ENCODE results near the gene FAM193B.
"Not testable (repeated sequence)": the region's sequence is repeated elsewhere in the genome, so short reads cannot be mapped to it uniquely, and the experiment has no call there.

FAM193B gene

DNA sequence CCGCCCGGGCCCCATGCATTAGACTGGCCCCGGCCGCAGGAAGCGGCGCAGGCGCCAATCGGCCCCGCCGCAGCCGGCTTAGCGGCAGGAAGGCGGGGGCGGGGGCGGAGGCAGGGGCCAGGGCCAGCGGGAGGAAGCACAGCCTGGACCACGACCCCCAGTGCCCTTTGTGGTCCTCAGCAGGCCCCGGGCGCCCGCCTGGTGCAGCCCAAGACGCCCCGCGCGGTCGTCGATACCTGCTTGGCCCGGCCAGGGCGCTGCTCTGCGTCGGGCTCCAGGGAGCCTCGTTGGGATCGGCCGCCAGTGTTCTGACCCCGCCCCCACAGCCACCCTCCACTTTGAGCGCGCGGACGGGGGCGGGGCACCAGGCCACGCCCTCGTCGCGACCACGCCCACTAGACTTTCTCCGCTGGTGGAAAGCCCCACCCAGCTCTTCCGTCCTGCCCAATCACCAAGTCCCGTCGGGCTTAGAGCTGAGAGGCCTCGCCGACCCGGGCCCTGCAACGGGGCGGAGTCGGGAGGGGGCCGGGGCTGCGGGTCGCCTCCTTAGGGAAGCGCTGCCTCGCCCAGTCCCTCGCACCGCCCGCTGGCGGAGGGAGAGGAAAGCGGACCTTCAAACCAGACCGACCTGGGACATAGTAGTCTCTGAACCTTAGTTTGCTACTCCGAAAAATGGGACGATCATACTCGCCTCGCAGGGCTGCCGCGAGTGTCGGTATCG lies 56.9 kb downstream of the FAM193B start, which contains the start of gene PDLIM7:
TSS of gene PDLIM7 (minus strand) at position 313 of the 721 bp plus-strand sequence. CDS start 1,092 bp downstream, outside the sequence.
- peak; percentile 97 for DNase-seq

DNA sequence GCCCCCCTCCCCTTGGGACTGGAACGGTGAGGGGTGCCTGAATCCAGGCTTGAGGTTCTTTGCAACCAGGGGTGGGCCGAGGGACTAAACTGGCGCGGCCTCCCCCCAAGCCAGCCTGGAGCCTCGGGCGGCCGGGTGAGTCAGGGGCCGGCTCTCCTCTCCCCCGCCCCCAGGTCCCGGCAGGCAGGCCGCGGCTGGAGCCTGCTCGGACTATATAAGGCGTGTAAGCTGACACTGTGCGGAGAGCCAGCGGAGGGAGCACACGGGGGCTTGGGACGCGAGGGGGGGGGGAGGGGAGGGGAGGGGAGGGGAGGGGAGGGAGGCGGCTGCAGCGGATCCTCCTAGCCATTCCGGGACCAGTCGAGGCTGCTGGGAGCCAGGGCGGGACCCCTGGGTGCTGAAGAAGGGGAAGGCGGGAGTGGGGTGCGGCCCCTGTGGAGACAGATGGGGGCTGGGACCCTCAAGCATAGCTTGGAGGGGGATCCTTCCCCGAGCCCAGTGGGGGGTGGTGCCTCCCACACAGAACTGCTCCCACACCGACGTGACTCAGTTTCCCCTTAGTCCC lies 57.6 kb downstream of the FAM193B start:
- no peak for DNase-seq

DNA sequence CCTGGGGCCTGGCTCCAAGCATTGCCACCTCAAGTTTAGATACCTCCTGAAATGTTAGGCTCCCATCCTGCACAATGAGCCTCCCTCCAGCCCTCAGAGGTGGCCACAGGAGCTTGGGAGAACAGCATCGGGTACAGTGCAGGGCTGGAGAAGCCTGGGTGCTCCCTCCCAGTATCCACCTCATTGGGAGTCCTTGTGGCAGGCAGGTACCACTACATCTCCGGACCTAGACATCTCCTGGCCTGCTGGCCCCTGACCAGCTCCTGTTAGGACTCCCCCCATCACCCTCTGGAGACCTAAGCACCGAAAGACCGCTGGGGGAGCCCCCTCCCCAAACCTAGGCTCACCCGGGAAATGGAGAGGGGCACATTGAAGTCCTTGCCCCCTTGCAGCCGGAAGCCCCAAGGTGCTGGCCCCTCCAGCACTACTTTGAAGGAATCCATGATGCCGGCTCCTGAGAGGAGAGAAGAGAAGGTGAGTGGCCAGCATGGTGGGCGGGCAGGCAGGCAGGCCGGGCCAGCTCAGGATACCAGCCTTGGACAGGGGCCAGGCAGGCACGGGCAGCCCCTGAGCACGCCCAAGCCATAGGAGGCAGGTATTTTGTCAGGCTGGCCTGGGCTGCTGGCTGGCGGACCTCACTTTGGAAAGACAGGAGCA lies 58.2 kb downstream of the FAM193B start:
- no peak for DNase-seq

DNA sequence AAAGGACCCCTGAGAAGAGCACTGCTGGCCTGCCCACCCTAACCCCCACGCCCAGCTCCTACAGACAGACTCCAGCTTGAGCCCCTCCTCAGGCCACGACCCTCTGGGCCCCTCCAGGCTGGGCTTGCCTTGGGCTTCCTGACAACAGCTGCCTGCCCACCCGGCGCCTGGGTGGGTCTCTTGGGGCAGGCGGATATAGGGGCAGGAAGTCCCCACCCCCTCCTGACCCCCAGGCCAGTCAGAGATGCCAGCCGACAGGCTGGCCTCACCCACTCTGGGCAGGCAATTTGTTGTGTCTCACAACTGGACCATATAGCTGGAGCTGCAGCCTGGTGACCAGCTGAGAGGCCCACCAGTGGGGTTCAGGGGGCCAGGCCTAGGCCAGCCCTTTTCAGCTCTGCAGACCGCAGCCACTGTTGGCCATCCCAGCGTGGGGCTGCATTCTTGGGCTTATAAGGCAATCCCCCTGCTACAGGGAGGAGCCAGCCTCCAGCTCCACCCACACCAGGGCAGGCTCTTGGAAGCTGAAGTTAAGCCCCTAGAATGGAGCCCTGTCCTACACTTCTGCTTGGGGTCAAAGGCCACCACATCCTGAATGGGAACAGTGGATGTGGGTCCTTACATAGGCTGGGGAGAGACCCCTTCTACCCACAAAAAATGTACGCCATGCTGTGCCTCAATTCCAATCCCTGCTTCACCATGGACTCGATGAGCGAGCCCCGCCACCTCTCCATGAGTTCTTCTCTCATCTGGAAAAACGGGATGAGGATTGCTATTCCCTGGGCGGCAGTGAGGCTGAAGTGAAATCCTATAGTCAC lies 58.9 kb downstream of the FAM193B start:
- no peak for DNase-seq

DNA sequence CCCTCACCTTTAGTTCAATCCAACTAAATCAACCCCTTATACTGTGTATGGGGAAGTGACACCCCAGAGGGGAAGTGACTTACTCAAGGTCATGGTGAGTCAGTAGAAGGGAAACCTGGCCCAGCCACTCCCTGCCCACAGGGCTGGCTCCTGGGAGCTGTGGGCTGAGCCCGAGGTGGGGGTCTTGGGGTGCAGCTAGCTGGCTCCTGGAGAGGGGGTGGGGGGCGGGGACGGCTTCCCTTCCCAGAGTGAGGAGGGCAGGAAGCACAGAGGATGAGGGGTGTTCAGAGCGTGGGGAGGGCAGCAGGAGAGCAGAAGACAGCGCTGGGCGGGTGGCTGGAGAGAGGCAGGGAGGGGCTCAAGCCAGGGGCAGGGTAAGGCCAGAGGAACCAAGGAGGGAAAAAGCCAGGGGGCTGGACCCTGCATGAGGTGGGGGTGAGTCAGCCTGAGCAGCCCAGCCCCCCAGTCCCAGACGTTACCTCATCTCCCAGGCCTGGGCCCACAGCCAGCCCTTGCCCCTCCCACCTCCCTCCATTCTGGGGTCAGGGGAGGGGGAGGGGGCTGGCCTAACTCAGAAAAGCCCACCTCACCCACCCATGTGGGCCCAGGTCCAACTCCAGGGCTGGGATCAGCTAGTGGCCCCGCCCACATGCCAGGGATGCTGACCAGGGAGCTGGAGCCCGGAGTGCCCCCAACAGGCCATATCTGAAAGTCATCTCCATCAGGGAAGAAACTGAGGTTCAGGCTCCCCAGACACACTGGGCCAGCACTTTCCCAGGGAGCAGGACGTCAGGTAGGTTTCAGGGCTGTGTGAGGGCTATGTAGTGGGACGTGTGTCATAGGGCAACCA lies 59.8 kb downstream of the FAM193B start:
- DNase-seq: peak; percentile 61

DNA sequence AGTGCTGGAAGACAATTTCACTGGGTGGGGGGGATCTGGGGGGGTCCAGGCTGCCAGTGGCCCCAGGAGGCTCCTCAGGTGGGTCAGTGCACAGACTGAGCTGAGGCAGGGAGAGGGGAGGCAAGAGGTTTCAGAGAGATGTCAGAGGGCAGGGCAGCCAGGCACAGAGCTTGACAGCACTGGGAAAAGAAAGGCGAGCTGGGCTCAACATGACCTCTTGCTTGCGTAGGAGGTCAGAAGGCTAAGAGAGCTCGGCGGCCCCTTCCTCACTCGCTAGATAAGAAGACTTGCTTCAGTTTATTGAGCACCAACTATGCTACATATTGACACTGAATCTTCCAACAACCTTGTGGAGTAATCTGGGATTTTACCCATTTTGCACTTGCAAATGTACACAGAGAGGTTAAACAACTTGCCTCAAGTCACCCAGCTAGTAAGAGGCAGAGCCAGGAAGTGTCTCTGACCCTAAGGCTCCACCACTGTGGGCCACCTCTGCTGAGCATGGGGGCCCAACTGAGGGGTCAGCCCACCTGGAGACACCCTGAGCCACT lies 60.5 kb downstream of the FAM193B start:
- DNase-seq: no peak

DNA sequence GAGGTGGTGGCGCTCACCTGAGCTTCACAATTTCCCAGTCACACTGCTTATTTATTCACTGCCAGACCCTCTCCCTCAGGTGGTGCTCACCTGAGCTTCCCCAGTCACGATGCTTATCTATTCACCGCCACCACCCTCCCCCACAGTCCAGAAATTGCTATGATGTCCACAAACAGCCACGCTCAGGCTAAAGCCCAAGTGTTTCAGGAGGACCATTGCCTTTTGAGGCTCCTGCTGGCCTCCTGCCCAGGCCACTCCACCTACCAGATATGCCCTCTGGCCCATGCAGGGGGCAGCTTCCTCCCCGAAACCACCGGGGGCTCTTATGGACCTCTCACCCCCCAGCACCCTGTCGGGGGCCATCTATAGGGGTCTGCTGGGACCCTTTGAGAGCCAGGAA lies 61.5 kb downstream of the FAM193B start:
- DNase-seq: no peak

DNA sequence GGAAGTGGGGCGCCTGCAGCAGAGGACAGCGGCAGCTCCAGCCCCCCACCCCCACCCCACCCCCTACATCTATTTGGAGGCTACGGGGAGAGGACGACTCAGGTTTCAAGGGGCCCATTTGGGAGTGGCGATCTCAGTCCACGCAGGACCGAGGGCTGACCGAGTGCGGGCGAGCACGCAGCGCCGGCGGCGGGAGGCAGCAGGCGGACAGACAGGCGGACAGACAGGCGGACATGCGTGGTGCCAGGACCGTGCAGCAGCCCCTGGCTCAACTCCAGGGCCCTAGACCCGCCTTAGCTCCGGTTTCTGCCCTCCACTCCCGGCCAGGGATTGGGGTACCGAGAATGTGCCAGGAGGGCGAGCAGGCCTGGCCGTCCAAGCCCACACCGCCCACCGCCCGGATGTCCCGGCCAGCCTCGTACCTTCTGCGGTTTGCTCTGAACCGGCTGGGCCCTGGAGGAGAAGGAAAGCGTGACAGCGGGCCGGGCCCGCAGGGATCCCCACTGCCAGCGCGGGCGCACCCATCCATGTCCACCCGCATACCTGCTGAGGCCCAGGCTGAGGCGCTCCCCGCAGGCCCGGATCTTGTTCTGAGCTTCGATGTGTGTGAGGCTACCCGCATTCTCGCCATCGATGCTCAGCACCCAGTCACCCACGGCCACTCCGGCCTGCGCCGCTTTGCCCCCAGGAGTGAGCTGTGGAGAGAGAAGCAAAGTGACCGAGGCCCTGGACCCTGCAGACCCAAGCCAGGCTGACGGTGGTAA lies 62.2 kb downstream of the FAM193B start:
- no peak for DNase-seq

DNA sequence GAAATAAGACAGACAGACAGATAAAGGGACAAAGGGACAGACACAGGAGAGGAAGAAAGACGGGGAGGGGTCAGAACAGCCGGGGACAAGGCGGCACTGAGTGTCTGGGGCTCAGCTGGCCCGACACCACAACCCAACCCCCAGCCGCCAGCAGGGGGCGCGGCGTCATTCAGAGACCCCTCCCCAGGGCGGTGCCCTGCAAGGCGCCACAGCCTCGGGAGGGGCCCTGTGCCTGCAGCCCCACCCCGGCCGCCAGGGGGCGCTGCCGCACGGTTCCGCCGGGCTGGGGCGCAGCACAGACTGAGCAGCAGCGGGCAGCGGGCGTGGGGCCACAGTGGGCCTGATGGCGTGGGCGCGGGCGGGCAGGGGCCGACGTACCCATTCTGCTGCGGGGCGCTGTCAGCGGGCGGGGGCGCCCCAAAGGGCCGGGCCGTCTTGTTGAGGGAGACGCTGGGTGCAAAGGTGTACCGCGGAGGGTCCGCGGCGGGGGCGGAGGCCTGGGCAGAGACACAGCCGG lies 62.9 kb downstream of the FAM193B start:
- DNase-seq: peak; percentile 55

DNA sequence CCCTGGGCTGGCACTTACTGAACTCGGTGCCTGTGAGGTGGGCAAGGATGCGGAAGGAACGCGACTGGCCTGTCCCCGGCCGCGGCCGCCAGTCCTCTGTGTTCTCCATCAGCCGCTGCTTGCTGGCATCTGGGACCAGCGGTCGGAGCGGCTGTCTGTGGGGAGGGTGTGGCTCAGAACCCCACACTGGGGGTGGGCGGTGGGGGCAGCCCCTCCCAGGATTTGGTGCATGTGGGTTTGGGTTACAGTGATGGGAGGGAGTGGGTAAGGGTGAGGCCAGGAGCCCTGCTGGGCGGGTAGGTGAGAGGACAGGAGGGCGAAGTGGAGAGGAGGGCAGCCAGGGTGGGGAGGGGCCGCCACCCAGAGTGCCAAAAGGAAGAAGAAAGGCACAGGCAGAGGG lies 63.4 kb downstream of the FAM193B start:
- DNase-seq: no peak

DNA sequence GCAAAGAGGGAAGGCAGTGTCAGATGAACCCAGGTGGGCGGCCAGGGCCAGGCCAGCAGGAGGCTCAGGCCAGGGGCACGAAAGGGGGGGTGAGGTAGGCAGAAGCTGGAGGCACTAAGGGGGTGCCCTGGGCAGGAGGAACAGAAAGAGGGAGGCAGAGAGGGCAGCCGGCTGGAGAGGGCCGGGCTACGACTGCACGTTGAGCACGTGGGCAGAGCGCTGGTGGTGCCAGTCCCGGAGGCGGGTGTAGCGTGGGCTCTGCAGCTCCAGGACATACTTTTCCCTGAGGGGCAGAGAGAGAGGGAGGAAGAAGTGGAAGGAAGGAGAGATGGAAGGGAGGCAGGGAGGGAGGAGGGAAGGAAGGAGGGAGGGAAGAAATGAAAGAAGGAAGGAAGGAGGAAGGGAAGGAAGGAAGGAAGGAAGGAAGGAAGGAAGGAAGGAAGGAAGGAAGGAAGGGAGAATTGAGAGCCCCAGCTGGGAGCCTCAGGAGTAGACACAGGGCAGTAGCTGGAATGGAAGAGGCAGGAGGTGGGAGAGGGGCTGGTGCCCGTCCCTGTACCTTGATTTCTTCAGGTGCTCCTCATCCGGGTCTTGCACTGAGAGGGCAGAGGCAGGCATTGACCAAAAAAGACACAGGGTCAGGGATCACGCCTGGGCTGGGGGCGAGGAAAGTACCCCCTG lies 63.9 kb downstream of the FAM193B start:
- DNase-seq: no peak

DNA sequence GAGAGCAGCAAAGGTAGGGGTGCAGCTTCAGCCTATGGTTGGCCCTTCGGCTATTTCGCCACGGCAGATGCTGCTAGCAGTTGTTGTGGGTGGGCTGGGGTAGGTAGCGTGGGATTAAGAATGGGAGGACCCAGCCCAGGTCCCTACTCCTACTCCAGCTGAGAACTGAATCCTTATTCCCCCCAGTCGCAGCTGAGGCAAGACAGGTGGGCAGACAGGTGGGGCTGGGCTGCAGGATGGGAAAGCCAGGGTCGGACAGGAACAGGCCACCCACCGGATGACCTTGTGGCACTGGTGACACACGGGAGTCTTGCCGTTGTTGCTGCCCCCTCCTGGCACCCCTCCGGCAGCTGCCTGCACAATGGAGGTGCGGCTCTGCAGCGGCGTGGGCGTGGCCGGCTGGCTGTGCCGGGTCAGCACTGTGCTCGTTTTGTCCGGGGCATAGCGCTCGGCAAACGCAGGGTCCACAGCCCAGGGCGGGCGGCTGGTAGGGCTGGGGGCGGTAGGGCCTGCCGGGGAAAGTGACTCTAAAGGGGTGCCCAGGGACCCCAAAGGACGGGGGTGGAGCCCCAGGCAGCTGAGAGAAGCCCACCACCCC lies 65.1 kb downstream of the FAM193B start:
- no peak for DNase-seq

DNA sequence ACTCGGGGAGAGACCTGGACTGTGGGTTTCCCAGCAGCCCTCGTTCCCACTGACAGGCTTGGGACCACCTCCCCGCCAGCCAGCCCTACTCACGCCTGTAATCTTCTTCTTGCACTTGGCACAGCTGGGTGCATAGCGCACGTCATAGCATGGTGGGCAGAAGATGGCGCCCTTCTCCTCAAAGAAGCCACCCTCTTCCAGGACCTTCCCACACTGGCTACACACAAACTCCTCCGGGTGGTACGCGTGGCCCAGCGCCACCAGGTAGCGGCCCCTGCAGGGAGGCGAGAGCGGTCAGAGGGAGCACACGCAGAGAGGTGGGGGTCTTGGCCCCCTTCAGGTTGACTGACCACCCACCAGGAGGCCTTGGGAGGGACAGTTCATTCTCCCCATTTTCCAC lies 66.4 kb downstream of the FAM193B start:
- DNase-seq: no peak

DNA sequence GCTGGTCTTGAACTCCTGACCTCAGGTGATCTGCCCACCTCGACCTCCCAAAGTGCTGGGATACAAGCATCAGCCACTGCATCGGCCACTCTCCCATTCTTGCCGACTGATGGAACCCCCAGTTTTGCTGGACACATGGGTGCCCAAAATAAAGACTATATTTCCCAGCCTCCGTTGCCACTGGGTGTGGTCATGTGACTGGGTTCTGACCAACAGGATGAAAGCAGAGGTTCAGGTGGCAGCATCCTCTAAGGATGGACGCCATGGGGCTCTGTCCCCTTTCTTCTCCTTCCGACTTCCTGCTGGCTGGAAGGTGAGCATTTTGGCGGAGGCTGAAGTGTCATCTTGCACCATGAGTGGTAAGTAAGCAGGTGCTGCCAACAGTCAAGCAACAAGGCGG lies 67.2 kb downstream of the FAM193B start:
- DNase-seq: no peak

DNA sequence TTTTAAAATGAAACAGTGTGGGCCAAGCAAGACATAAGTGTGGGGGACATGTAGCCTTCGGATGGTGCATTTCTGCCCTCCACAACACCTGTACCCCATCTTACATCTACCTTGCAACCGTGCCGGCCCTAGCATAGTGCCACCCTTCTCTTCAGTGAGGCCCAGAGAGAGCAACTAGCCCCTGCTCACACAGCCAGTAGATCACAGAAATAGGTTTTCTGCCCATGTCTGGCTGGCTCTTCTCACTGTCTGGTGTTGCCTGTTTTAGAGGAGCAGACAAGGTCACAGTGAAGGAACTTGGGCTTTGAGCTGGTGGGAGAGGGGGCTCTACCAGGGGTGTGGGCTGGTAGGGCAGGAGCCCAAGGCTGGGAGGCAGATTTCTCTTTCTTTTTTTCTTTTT lies 68.1 kb downstream of the FAM193B start:
- no peak for DNase-seq

DNA sequence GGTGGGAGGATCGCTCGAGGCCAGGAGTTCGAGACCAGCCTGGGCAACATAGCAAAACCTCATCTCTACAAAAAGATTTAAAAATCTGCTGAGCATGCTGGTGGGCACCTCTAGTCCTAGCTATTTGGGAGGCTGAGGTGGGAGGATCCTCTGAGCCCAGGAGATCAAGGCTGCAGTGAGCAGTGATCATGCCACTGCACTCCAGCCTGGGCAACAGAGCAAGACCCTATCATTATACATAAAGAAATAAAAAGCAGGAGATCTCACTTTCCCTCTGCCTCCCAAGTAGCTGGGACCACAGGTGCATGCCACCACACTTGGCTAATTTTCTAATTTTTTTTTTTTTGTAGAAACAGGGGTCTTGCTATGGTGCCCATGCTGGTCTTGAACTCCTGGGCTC lies 68.6 kb downstream of the FAM193B start:
- not testable (repeated sequence) for DNase-seq

DNA sequence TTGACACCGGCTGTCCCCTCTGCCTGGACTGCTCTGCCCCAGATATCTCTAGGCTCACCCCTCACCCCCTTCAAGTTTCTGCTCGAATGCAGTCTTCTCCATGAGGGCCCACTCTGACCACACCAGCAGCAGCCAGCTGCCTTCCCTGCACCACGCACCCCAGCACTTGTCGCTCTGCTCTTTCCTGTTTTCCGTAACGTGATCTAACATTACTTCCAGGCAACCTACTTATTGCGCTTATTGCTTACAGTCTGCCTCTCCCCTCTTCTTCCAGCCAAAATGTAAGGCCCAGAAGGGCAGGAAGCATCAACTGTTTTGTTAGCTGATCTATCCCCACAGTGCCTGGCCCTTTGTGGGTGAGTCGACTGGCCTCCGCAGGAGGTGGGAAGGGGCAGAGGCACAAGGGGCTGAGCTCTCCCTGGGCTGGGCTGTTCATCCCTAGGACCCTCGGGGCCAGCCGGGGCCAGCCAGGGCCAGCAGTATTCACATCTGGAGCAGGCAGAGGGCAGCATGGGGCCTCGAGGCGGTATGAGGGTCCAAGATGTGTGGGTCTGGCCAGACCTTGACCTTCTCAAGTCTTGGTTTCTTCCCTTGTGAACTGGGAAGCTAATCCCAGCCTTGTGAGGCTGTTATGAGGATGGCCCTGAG lies 69.3 kb downstream of the FAM193B start:
- no peak for DNase-seq

DNA sequence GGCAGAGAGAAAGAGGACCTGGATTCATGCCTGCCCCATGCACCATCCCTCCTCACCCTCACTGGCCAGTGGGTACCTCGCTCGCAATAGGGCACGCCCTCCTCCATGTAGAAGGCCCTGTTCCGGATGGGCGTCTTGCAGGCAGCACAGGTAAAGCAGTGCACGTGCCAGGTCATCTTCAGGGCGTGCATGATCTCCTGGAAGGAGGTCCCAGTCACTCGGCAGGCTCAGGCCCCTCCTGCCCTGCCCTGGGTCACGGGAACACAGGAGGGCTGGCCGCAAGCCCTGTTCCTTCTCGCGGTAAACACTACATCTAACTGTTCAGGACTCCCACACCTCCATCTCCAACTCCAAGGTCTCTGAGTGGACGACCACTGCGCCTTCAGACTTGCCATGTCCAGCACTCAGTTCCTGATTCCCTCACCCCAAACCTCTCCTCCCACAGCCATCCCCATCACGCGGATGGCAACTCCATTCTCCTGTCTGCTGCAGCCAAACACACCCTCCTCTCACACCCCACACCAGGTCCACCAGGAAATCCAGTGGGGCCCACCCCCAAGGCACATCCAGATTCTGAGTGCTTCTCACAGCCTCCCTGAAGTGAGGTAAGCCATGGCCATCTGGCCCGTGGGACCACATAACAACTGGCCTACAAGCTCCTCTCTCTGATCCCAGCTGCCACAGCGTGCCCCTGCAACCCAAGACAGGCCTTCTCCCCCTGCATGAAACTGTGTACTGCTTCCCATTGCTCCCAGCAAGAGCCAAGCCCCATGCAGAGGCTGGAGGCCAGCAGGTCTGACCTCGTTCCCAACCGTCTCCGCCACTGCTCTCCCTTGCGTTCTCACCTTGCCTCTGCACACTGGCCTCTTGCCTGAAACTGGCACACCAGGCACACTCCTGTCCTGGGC lies 70.1 kb downstream of the FAM193B start:
- no peak for DNase-seq

Data from activated CD4-positive, alpha-beta T cell treated with anti-CD3 and anti-CD28 coated beads, Interleukin-10, Interleukin-2, amounts not matched to agents 100 ng/mL and 50 ng/mL, durations not matched to agents 16 hours and 8 hours (primary cell).